ENCODE measurements around the gene ELOB.

Gene ELOB

GRCh38 chr16:2777231-2777902 lies at the start of gene ELOB:
TSS of gene ELOB (minus strand) at chr16:2777280. CDS start at chr16:2777239, 41 bp downstream.
- no peak for FAIRE-seq

- FAIRE-seq: no peak
Measured at GRCh38 chr16:2825906-2826305, 48.8 kb upstream of the ELOB start.

DNA sequence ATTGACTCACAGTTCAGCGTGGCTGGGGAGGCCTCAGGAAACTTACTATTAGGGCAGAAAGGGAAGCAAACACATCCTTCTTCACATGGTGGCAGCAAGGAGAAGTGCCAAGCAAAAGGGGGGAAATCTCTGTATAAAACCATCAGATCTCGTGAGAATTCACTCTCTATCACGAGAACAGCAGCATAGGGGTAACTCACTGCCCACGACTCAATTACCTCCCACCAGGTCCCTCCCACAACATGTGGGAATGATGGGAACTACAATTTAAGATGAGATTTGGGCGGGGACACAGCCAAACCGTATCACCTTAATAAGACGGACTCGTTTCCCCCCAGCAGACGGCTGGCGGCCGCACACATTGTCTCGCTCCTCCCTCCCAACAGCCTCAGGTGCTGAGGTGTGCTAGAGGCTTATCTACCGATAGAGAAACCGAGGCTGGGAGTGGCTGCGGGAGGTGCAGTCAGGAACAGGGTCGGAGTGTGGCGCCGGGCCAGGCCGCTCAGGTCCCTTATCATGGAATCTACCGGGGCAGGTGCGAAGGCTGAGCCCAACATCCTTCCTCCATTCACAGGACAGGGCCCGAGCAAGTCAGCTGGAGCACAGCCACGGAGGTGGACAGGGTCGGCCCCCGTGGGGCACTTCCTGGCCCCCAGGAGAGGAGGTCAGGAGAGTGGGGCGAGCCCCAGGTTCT lies 48.1 kb upstream of the ELOB start:
- no peak for FAIRE-seq

DNA sequence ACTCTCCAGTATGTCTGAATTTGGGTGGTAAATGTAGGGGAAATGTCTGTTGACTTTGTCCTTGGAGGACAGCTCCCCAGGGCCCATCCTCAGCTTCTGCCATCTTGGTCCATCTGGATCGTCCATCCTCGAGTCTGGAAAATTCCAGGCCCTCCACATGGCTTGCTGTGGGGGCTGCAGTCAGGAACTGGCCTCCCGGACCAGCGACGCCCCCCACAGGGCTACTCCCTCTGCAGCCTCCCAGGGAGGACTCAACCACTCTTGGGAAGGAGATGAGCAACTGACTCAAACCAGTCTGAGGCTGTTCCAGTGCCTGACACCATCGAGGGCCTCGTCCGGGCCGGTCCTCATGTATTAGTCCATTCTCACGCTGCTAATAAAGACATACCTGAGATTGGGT lies 47.5 kb upstream of the ELOB start:
- FAIRE-seq: no peak

DNA sequence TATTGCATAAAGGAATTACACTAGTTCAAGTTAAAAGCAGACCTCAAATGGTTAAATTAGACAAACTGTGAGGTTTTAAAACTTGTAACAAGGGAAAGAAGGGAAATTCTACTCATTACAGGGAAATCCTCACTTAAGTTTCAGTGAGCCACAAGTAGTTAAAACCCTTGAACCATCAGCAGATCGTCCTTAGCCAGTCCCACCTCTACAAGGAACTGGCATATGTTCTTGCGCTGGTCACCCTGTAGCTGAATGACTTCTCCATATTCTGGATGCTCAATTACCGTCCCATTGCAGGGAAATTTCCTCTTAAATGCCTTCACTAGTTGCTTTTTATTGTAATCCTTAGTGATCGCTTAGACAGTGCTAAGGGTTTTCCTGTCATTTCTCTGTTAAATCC lies 45.4 kb upstream of the ELOB start:
- FAIRE-seq: no peak

- FAIRE-seq: no peak
Measured at GRCh38 chr16:2822158-2822495, 45.0 kb upstream of the ELOB start.

- no peak for FAIRE-seq
Measured at GRCh38 chr16:2821487-2822157, 44.5 kb upstream of the ELOB start.

GRCh38 chr16:2820836-2821486 lies 43.9 kb upstream of the ELOB start:
- FAIRE-seq: no peak

DNA sequence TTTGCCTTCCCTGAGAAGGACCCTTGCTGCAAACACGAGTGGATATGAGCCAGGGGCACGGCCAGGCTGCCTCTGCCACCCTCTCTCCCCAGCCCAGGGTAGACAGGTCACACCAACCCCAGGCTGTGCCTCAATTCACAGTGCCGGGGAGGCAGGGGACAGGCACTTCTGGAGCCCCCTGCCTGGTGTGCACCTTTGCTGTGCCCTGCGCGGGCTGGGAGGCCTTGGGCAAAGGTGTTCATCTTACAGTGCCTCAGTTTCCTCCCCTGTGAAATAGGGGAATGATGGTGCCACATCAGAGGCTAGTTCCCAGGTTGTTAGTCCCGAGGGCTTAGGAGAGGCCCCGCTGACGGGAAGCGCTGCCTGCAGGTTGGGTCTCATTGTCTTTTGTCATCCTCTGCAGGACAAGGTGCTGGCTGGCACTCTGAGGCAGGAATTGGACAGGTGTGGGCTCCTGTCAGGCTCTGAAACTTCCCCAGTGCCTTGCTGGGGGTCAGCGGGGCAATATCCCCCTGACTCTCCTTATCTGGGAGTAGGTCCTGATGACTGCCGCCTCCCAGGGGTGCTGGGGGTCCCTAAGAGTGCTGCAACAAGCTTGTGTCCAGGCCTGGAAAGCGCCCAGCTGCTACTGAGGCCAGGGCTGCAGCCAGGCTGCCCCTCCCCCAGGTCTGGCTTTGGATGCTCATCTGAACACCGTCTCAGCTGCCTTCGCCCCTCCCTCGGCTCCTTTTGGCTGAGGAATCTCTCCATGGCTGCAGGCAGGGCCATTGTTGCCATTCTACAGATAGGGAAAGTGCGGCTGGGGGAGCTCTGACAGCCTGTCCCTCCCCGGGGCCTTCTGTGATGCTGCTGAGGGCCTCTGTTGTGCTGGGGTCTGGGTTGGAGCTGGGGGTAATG lies 43.1 kb upstream of the ELOB start:
- no peak for FAIRE-seq

GRCh38 chr16:2819179-2819938 lies 42.3 kb upstream of the ELOB start:
- no peak for FAIRE-seq

DNA sequence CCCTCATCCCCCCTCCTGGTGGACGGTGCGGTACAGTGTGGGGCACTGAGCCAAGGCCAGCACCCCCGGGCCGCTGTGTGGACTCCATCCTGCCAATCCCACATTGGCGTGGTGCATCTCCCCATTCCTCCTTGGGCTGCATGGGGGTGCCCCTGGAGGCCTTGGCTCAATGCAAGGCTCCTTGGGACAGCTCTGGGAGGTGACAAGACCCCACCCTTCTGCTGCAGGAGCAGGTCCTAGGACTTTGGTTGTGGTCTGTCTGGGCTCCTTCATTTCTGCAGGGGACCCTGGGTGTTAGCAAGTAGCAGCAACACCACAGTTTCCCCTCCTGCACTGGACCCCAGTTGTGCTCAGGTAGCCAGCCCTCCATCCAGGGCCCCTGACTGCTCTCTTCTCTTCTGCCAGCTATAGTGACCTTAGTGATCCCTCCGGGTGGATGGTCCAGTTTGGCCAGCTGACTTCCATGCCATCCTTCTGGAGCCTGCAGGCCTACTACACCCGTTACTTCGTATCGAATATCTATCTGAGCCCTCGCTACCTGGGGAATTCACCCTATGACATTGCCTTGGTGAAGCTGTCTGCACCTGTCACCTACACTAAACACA lies 41.3 kb upstream of the ELOB start:
- FAIRE-seq: no peak

- no peak for FAIRE-seq
Measured at GRCh38 chr16:2817340-2818271, 40.5 kb upstream of the ELOB start.

GRCh38 chr16:2816751-2817339 lies 39.8 kb upstream of the ELOB start, which contains the start of gene PRSS21:
TSS of gene PRSS21 (plus strand) at chr16:2817237. CDS start at chr16:2817269, 32 bp downstream.
- no peak for FAIRE-seq

- FAIRE-seq: no peak
Measured at GRCh38 chr16:2815299-2815771, 38.3 kb upstream of the ELOB start.

GRCh38 chr16:2814551-2815298 lies 37.6 kb upstream of the ELOB start:
- no peak for FAIRE-seq

DNA sequence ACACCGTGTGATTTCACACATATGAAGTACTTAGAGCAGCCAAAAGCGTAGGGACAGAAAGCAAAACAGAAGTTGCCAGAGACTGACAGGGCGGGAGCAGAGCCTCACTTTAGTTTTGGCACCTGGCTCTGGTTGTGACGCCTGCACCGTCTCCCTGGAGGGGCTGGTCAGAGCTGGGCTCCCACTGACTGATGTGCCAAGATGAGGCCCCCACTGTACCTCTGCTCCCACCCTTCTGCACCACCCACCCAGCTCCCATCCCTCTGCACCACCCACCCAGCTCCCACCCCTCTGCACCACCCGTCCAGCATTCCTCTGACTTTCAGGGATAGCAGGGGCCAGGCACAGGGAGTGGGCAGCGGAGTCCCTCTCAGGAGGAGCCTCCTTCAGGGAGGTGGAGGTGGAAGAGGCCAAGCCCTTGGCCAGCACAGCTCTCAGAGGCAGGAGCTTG lies 36.7 kb upstream of the ELOB start:
- FAIRE-seq: no peak

DNA sequence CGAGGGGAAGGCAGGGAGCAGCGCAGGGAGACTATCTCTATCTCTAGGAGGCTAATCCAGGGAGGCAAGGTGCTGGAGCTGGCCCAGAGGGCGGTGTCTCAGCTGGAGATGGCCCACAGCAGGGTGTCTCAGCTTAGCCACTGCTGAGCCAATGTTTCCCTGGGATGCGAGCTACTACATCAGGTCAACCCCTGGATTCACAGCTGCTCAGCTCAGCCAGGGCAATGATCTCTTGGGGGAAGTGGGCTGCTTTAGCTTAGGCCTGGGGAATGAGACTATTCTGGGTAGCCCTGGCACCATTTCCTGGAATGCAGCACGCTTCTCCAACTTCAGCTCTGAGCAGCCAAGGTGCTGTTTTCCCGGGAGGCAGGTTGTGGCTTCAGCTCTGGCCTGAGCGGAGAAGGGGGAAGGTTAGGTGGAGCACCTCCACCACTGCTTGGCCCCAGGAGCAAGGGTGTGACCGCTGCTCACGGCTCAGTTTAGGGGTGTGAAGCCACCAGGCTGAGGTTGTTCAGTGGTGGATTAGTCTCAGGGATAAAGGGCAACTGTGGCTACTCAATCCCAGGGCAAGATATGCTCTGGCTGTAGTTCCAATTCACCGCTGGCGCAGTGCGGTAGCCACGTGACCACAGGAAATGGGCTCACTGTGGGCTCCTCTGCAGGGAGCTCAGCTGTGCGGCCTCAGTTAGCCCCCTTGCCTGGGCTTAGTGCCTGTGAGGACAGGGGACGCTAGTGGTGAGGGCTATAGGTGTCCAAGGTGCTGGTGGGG lies 34.8 kb upstream of the ELOB start:
- no peak for FAIRE-seq

DNA sequence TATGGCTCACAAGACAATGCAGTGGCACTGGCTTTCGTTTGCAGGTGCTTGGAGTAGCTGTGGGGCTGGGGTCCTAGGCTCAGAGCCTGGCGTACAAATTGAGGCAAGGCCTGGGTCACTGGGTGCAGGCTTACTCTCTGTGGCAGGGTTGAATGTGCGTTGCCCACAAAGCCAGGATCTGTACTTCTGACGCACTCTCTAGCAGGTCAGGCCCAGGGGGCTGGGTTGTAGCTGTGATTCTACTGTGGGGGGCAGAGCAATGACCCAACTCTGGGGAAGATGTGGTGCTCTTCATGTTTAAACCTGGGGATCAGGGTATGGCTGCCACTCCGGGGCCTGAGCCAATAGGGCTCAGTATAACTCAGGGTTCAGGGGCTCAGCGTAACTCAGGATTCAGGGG lies 33.6 kb upstream of the ELOB start:
- FAIRE-seq: no peak

All from endometrium (tissue), 2 donors.